B cell (primary cell): ENCODE data around the gene AMN1. TPM values are rescaled to one million over a fixed set of nuclear protein-coding genes. Genes with fewer than 3 reads are reported as not detected.
A peak's percentile ranks its signal among the peaks of the same experiment; 100 is the strongest.

Experiments
- ATAC-seq: fragments of 200-7000 bp; cut with Tn5 transposase; one replicate; pipeline ENCODE4 v1.10.0; 2021; ENCODE audit warnings: low read depth, mild to moderate bottlenecking, moderate number of reproducible peaks, moderate library complexity
- CTCF ChIA-PET: fragments of 350-600 bp; sonication (Branson Sonifier 250); formaldehyde crosslinking; loops from one replicate; lab custom pipeline; 2021; ENCODE audit warnings: antibody characterized with exemption, inconsistent platforms; lab: Charles Lee
- POLR2A ChIA-PET: fragments of 350-600 bp; sonication (Branson Sonifier 250); formaldehyde crosslinking; loops from one replicate; lab custom pipeline; 2021; ENCODE audit warnings: antibody characterized with exemption; lab: Charles Lee
- DNase-seq: peaks from one replicate; pipeline ENCODE4 v3.0.0; 2013
- H2AFZ ChIP-seq: 2 replicates; pipeline ENCODE4 v1.6.1; 2012; ENCODE audit warnings: mild to moderate bottlenecking, low read depth, low read length; ENCODE audit not compliant: insufficient read depth, poor library complexity, severe bottlenecking
- H3K27ac ChIP-seq, 2 donors: 1 replicate in 1 of 2; 2 replicates in 1 of 2; pipeline ENCODE4 v1.5.1; 2012 to 2013; ENCODE audit warnings: low read length in 2 of 2, mild to moderate bottlenecking in 2 of 2, moderate library complexity in 1 of 2
- H3K27me3 ChIP-seq, 4 experiments: fragments of 200-600 bp in 1 of 4; sonication (generic) in 1 of 4; replicated peaks in 1 of 4; 1 replicate in 2 of 4; 2 replicates in 2 of 4; pipeline versions ENCODE4 v1.6.1 to v1.7.0; 2013 to 2016; ENCODE audit warnings: low read length in 3 of 4, mild to moderate bottlenecking in 2 of 4, mixed read lengths in 1 of 4, moderate library complexity in 1 of 4; ENCODE audit not compliant: insufficient read depth in 4 of 4, control insufficient read depth in 3 of 4; ENCODE audit errors: control extremely low read depth in 1 of 4
- H3K36me3 ChIP-seq, 2 experiments: replicated peaks in 1 of 2; 1 replicate in 1 of 2; 2 replicates in 1 of 2; pipeline versions ENCODE4 v1.6.1 to v1.7.1; 2013; ENCODE audit warnings: low read length in 1 of 2; ENCODE audit not compliant: insufficient read depth in 2 of 2, control insufficient read depth in 1 of 2; ENCODE audit errors: control extremely low read depth in 1 of 2, extremely low read depth in 1 of 2
- H3K4me1 ChIP-seq, 2 donors: fragments of 200-600 bp in 1 of 2; sonication (generic) in 1 of 2; 1 replicate in 1 of 2; 2 replicates in 1 of 2; pipeline versions ENCODE4 v1.5.1 to v1.6.1; 2013 to 2017; ENCODE audit warnings: low read length in 2 of 2; ENCODE audit not compliant: control insufficient read depth in 2 of 2, insufficient read depth in 2 of 2
- H3K4me2 ChIP-seq: replicated peaks from 2 replicates; pipeline ENCODE3; 2012; ENCODE audit warnings: mild to moderate bottlenecking, low read depth, low read length; ENCODE audit not compliant: poor library complexity, severe bottlenecking
- H3K4me3 ChIP-seq, 5 experiments: fragments of 200-600 bp in 1 of 5; sonication (generic) in 1 of 5; 1 replicate in 3 of 5; 2 replicates in 2 of 5; pipeline versions ENCODE4 v1.5.1 to v1.7.0; 2011 to 2016; ENCODE audit warnings: low read length in 4 of 5, mild to moderate bottlenecking in 4 of 5, low read depth in 2 of 5, control low read depth in 1 of 5, moderate library complexity in 1 of 5; ENCODE audit not compliant: insufficient read depth in 1 of 5; ENCODE audit errors: control extremely low read depth in 1 of 5, extremely low read depth in 1 of 5
- H3K79me2 ChIP-seq: fragments of 200-600 bp; sonication (generic); one replicate; pipeline ENCODE4 v1.6.0; 2016; ENCODE audit warnings: low read length; ENCODE audit not compliant: control insufficient read depth, insufficient read depth
- H3K9ac ChIP-seq: fragments of 200-600 bp; sonication (generic); 2 replicates; pipeline ENCODE4 v1.6.1; 2017; ENCODE audit warnings: mild to moderate bottlenecking, low read length, moderate library complexity
- H3K9me3 ChIP-seq, 3 donors: one replicate each; pipeline versions ENCODE4 v1.6.1 to v1.7.1; 2013; ENCODE audit warnings: low read length in 2 of 3; ENCODE audit not compliant: control insufficient read depth in 2 of 3, insufficient read depth in 1 of 3; ENCODE audit errors: control extremely low read depth in 1 of 3
- H4K20me1 ChIP-seq: 2 replicates; pipeline ENCODE4 v1.6.0; 2012; ENCODE audit warnings: mild to moderate bottlenecking, low read length; ENCODE audit not compliant: insufficient read depth, control insufficient read depth, poor library complexity, severe bottlenecking
- H3K27ac Mint-ChIP-seq: one replicate; pipeline ENCODE4 v1.8.0; 2021; ENCODE audit warnings: mixed read lengths
- H3K27me3 Mint-ChIP-seq: one replicate; pipeline ENCODE4 v1.8.0; 2021; ENCODE audit warnings: mixed read lengths
- H3K4me1 Mint-ChIP-seq: one replicate; pipeline ENCODE4 v1.8.0; 2021; ENCODE audit warnings: mixed read lengths
- H3K4me3 Mint-ChIP-seq: one replicate; pipeline ENCODE4 v1.8.0; 2021; ENCODE audit warnings: mixed read lengths
- H3K9me3 Mint-ChIP-seq: one replicate; pipeline ENCODE4 v1.8.0; 2022; ENCODE audit warnings: mixed read lengths; ENCODE audit not compliant: insufficient read depth
- CTCF ChIP-seq: fragments of 200-600 bp; IDR thresholded peaks from one replicate; pipeline ENCODE4 v1.8.0; 2022; ENCODE audit warnings: antibody characterized with exemption, mild to moderate bottlenecking
- EZH2 ChIP-seq: IDR thresholded peaks from 2 replicates; pipeline ENCODE4 v1.6.1; 2012; ENCODE audit warnings: borderline replicate concordance, low read depth, mild to moderate bottlenecking, moderate library complexity, low read length; ENCODE audit not compliant: insufficient read depth, poor library complexity, severe bottlenecking
- WGBS: methylation state at CpG from one replicate; pipeline ENCODE4 v1.1.5; 2013; ENCODE audit warnings: missing lambda C conversion rate; ENCODE audit not compliant: insufficient coverage; 5-methylcytosine and 5-hydroxymethylcytosine counted together
- intact Hi-C: fragments of 100-400 bp; cut with micrococcal nuclease; formaldehyde crosslinking; loops from one replicate; pipeline ENCODE4 v1.10.0; 2022
- polyA plus RNA-seq: library from polyadenylated mRNA; depleted of rRNA; stranded (reverse); fragments of >200 nt; gene quantifications from 2 replicates; pipeline ENCODE4 v1.2.3, GENCODE V29; 2012
- total RNA-seq, 2 donors: library from RNA; stranded (reverse); fragments of 120-200 nt in 1 of 2; gene quantifications; 1 replicate in 1 of 2; 2 replicates in 1 of 2; pipeline versions ENCODE4 v1.2.3 to v1.2.4, GENCODE V29; 2013 to 2022

AMN1 gene
- total and polyA plus RNA-seq, 2 donors (not counting 1 experiment from before 2014, with no cell fraction given) = 32.6 to 32.7 TPM

- POLR2A ChIA-PET = interaction anchor here (0.6 to 2.0 kb wide), 13 partner anchors 8 to 245 kb away, joined by 3 to 17 read pairs (median 4); partner anchors contain the start of genes AMN1 and ETFBKMT
- Histone ChIP-seq H3K27me3 (no peaks in the 10 kb centered on the region), H3K4me2 (peak overlapping the region; percentile 66), H3K36me3 (peaks cover 0 to 16% of the 10 kb centered on the region in 2 experiments), H2AFZ (peak overlapping the region; percentile 65), H3K79me2 (peaks cover 49% of the 10 kb centered on the region), H3K27ac (peak overlapping the region; percentile 88 to 90), H3K9me3 (peaks cover 2 to 27% (median 6%) of the 10 kb centered on the region in 3 donors), H4K20me1 (no peaks in the 10 kb centered on the region), H3K4me1 (peaks cover 32 to 37% of the 10 kb centered on the region in 2 donors), H3K9ac (peak overlapping the region; percentile 52), H3K4me3 (peak overlapping the region; percentile 32 to 60 (median 53))
- intact Hi-C loops = loop anchor here (1.0 to 2.0 kb wide), 4 partner anchors 9 to 34 kb away; no protein-coding TSS in a partner anchor
- TF ChIP-seq CTCF (no peak), EZH2 (no peak)
- WGBS = 0% methylated on average over 3 of the region's 5 CpGs
- peak overlapping the region; percentile 87 for H3K27ac Mint-ChIP-seq
- peak overlapping the region; percentile 51 for H3K4me3 Mint-ChIP-seq
- DNase-seq (peak; percentile 83), ATAC-seq (peak; percentile 96)
- peaks cover 54% of the 10 kb centered on the region for H3K4me1 Mint-ChIP-seq
- CTCF ChIA-PET = interaction anchor here (0.6 to 3.0 kb wide), 16 partner anchors 7 to 313 kb away, joined by 3 to 19 read pairs (median 4); partner anchors contain the start of gene AMN1
- no peaks in the 10 kb centered on the region for H3K27me3 Mint-ChIP-seq
- peaks cover 3% of the 10 kb centered on the region for H3K9me3 Mint-ChIP-seq
These were observed 13.5 kb downstream of the AMN1 start for GRCh38 chr12:31715283-31715825.
